Measurements from ENCODE around the gene SLC26A11. TPM values are rescaled to one million over a fixed set of nuclear protein-coding genes. Genes with fewer than 3 reads are reported as not detected.

SLC26A11 gene
- total RNA-seq, 1 experiment from 2014 or later: 26.5 TPM

DNA sequence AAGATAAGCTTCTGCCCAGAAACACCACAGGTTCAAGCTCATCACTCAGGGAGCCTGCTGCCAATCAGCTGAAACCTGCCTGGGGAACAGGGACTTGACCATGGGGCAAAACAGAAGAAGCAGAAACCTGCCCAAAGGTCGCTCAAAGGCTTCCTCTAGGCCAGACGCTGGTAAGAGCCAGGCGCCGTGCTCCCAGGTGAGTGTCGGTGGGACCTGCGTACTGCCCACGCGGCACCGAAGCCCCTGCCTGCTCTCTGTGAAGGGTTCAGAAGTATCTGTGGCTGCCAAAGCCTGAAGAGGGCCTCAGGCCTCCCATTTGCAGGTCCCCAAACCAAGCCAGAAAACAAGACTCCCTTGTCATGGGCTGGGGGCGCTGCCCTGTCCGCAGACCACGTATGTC lies 10.5 kb upstream of the SLC26A11 start:
- Histone ChIP-seq H3K27me3 (ENCODE audit: insufficient read depth, low read length) (no peaks in the 10 kb centered on the region), H3K79me1 (ENCODE audit: insufficient read depth, low read depth, low read length, poor library complexity, severe bottlenecking) (no peaks in the 10 kb centered on the region), H3K9me3 (ENCODE audit: control insufficient read depth, low read depth, low read length) (no peaks in the 10 kb centered on the region), H3K79me2 (ENCODE audit: insufficient read depth, low read length) (no peaks in the 10 kb centered on the region), H2BK120ac (ENCODE audit: low read depth, low read length, poor library complexity, severe bottlenecking) (no peak overlapping the region), H3K4ac (ENCODE audit: low read depth, low read length) (no peak overlapping the region), H3K14ac (ENCODE audit: insufficient read depth, low read length) (no peak overlapping the region), H2BK15ac (ENCODE audit: low read depth, low read length) (no peak overlapping the region), H2AK5ac (ENCODE audit: insufficient read length, low read length) (no peak overlapping the region), H3K27ac (ENCODE audit: insufficient read length, low read depth, low read length) (no peak overlapping the region), H3K4me2 (ENCODE audit: insufficient read depth, insufficient read length, low read length) (no peak overlapping the region), H3K23ac (ENCODE audit: insufficient read length, low read depth, low read length) (no peak overlapping the region), H2BK20ac (ENCODE audit: low read depth, low read length, poor library complexity, severe bottlenecking) (no peak overlapping the region), H2BK5ac (ENCODE audit: insufficient read length, low read length) (no peak overlapping the region), H4K5ac (ENCODE audit: insufficient read length, low read depth, low read length) (no peak overlapping the region), H3T11ph (ENCODE audit: low read length) (no peak overlapping the region), H3K9ac (ENCODE audit: extremely low read depth, insufficient read length, low read length) (no peak overlapping the region), H4K8ac (replicated peaks; ENCODE audit: insufficient read length, low read depth, low read length) (no peak overlapping the region), H3K18ac (ENCODE audit: insufficient read length, low read depth, low read length) (no peak overlapping the region), H2BK12ac (ENCODE audit: insufficient read length, low read depth, low read length) (no peak overlapping the region), H3K23me2 (ENCODE audit: insufficient read length, low read depth, low read length, poor library complexity, severe bottlenecking) (peaks cover 2% of the 10 kb centered on the region), H4K91ac (ENCODE audit: insufficient read length, low read depth, low read length) (no peak overlapping the region), H3K56ac (ENCODE audit: insufficient read length, low read depth, low read length) (no peak overlapping the region), H4K20me1 (ENCODE audit: control insufficient read depth, insufficient read depth, insufficient read length) (no peaks in the 10 kb centered on the region), H3K4me1 (ENCODE audit: insufficient read depth, low read length) (peaks cover 4% of the 10 kb centered on the region; the same call in 1 of the 2 replicates), H2AFZ (ENCODE audit: low read length) (no peak overlapping the region)
- no peaks in the 10 kb centered on the region for H3K9me3 Mint-ChIP-seq
- H3K36me3 Mint-ChIP-seq (ENCODE audit: insufficient read depth in 1 of 3, low read depth in 3 of 3): peaks cover 8 to 28% (median 19%) of the 10 kb centered on the region in 3 experiments; a peak in 6 of 7 replicates
- no peak overlapping the region for H3K4me3 Mint-ChIP-seq
- DNase-seq: no peak
- WGBS (ENCODE audit: extremely low coverage, insufficient read length, low lambda C conversion rate): no CpG with 5 or more reads among the region's 12 CpGs
- H3K4me1 Mint-ChIP-seq: peaks cover 2 to 7% of the 10 kb centered on the region in 2 experiments
- H3K27me3 Mint-ChIP-seq (ENCODE audit: low read depth): no peaks in the 10 kb centered on the region
- H3K27ac Mint-ChIP-seq: no peak overlapping the region
- TF ChIP-seq, protein P1, sequence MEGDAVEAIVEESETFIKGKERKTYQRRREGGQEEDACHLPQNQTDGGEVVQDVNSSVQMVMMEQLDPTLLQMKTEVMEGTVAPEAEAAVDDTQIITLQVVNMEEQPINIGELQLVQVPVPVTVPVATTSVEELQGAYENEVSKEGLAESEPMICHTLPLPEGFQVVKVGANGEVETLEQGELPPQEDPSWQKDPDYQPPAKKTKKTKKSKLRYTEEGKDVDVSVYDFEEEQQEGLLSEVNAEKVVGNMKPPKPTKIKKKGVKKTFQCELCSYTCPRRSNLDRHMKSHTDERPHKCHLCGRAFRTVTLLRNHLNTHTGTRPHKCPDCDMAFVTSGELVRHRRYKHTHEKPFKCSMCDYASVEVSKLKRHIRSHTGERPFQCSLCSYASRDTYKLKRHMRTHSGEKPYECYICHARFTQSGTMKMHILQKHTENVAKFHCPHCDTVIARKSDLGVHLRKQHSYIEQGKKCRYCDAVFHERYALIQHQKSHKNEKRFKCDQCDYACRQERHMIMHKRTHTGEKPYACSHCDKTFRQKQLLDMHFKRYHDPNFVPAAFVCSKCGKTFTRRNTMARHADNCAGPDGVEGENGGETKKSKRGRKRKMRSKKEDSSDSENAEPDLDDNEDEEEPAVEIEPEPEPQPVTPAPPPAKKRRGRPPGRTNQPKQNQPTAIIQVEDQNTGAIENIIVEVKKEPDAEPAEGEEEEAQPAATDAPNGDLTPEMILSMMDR (conservative IDR thresholded peaks at IDR 0.05): no peak
